Globus pallidus (tissue), 1 donor: ENCODE measurements around the gene TRIL.

Experiments
- DNase-seq: peaks from one replicate; pipeline ENCODE4 v3.0.0-alpha.2; 2015; ENCODE audit warnings: low spot score

TRIL gene

DNA sequence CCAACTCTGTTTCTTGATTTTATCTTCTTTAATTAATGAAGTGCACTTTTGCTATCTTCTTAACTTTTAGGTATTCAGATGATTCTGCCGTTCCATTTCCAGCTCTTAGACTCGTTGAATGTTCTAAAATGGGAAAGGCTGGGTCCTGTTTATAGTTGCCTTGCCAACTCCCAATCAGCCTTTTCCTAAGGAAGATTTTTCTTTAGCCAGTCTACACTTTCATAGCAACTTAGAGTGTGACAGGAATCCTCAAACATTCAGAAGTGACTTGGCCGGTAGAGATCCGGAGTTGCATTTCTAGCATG lies 23.0 kb upstream of the TRIL start:
- peak; percentile 59 for DNase-seq

- DNase-seq = no peak
Observed at GRCh38 chr7:28980451-28981160, 22.5 kb upstream of the TRIL start.

DNA sequence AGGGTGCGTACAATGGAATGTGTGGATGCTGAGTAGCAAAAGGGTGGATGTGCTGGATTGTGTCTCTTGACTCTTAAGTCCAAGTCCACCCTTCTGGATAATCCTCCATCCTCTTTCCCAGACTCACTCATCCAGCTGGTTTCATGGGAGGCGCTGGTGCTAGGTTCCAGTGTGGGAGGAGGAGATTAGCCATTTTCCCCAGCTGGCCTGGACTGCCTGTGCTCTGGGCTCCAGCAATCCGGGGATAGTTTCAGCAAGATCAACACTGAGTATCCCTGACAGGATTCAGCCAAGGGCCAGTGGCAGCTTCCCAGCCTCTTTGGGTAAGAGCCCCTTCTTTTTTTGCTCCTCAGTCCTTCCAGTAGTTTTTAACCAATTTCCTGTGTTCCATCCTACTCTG lies 21.6 kb upstream of the TRIL start:
- DNase-seq = no peak

- no peak for DNase-seq
Observed at GRCh38 chr7:28977881-28978280, 19.8 kb upstream of the TRIL start.

- DNase-seq = no peak
Observed at GRCh38 chr7:28976022-28976421, 17.9 kb upstream of the TRIL start.

DNA sequence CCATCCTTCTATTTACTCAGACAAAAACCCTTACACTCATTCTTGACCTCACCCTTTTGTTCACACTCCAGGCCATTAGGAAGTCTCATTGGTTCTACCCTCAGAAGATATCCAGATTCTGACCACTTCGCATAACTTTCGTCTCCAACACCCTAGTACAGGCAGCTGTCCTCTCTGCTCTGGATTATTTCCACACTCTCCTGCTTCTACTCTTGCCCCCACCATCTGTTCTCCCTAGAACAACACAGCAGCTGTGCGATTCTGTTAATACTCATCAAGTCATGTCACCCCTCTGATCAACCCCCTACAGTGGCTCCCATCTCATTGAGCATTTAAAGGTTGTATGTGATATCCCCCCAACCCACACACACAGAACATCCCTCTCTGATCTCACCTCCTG lies 15.5 kb upstream of the TRIL start:
- no peak for DNase-seq

- DNase-seq = no peak
Observed at GRCh38 chr7:28964056-28964455, 5.9 kb upstream of the TRIL start.

GRCh38 chr7:28961972-28962371 lies 3.8 kb upstream of the TRIL start:
- DNase-seq = no peak

DNA sequence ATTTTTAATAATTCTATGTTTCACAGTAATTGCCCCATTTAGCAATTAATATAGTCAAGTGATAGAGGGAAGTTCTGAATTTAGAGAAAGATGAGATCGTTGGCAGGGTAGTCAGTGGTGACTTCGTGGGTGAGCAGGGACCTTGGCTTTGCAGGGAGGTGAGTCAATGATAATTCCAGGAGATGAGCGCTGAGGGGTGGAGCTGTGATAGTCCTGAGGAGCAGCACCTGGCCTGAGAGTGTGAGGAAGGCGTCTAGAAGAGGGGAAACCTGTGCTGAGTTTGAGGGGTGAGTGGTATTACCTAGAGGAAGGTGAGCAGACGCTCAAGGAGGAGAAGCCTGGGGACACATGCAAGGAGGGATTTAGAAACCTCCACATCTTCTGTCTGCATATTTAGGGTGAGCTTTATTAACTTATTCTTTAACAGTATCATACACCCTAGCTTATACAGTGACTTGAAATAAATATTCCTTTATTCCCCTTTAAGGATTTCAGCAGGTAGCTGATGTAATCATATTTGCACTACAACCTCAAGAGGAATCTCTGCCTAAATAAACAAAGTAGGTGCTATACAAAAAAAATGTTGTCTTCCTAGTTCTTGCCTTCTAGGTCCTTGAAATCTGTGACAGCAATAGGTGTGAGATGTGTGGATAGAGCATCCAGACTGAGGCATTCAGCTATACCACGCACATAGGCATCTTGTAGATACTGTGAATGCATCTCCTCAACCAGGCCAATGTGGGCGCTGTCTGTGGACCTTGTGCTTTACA lies 2.1 kb upstream of the TRIL start:
- no peak for DNase-seq

DNA sequence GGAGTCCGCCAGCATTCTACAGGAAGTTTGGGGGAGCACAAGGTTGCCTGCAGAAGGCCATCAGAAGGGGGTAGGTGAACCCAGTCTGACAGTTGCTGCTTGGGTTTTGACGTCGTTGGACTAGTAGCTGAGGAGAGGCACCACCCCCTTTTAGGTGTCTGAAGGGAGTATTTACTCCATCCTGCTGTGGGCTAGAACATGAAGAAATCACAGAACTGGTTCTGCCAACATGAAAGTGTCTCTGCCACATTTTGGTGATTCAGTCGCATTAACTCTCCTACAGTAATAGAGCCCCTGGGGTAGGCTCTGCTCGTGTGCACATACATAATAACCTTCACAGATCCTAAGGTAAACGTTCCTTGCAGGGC lies 834 bp upstream of the TRIL start:
- no peak for DNase-seq

GRCh38 chr7:28957751-28958234 lies 337 bp downstream of the TRIL start:
- DNase-seq = no peak

DNA sequence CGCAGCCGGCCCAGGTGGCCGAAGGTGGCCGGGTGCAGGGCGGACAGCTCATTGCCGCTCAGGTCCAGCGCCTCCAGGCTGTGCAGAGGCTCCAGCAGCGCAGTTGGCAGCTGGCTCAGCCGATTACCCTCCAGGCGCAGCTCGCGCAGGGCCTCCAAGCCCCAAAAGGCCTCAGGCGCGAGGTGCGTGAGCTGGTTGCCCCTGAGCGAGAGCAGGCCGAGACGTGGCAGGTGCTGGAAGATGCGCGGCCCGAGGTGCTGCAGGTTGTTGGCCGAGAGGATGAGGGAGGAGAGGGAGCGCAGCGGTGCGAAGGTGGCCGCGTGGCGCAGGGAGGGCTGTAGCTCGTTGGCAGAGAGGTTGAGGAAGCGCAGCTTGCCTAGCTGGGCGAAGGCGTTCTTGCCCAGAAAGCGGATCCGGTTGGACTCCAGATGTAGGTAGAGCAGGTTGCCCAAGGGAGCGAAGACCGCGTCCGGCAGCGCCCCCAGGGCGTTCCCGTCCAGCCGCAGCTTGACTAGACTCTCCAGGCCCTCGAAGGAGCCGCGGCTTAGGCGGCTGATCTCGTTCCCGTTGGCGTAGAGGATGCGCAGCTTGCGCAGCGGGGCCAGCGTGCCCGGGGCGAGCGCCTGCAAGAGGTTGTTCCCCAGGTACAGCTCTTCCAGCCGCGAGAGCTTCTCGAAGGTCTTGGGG lies 923 bp downstream of the TRIL start:
- peak; percentile 12 for DNase-seq

- peak; percentile 38 for DNase-seq
Observed at GRCh38 chr7:28956608-28957063, 1.5 kb downstream of the TRIL start.

DNA sequence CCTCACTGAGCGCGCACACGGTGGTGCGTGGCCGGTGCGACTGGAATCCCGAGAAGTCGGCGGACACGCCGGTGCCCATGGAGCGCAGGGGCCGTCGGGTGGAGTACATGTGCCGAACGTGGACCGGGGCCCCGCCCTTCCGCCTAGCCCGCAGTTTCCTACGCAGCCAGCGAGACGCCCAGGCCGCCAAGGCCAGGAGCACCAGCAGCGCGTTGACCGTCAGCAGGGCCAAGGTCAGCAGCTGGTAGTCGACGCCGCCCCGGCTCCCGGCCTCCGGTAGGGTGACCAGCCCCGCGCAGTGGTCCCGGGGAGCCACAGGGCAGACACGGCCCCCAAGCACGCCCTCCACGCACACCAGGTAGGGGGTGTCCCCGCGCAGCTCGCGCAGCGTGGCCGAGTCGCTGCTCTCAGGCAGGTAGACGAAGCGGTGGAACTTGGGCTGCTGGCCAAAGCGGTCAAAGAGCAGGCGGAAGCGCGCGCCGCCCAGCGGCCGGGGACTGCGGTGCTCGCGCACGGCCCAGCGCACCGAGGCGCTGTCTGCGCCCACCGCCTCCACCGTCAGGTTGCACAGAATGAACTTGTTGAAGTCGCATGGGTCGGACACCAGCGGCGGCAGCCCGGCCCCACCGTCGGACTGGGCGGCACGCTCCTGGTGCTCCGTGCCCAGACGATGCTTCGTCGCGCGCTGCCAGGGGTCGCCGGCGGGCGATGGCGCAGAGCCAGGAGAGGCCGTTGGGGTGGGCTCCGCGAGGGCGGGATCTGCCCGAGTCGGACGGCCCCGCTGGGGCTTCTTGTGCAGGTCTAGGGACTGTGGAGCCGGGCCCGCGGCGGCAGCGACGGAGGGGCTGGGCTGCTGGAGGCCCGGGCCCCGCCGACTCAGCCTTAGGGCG lies 2.2 kb downstream of the TRIL start:
- DNase-seq = peak; percentile 28

DNA sequence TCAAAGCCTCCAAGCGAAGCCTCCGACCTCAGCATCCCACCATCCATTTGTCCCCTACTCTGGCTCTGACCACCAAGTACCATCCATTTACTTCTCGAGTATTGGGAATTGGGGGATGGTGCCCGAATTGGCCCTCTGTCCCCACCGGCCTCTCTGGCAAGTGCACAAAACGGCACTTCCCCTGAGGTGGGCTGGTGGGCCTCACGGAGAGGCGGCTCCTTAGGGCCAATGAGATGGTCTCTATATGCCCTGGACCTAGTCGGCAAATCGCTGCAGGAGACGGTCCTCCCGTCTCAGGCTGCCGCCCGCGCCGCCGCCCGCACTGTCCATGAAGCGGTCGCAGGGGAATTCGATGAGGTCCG lies 2.8 kb downstream of the TRIL start:
- DNase-seq = no peak

DNA sequence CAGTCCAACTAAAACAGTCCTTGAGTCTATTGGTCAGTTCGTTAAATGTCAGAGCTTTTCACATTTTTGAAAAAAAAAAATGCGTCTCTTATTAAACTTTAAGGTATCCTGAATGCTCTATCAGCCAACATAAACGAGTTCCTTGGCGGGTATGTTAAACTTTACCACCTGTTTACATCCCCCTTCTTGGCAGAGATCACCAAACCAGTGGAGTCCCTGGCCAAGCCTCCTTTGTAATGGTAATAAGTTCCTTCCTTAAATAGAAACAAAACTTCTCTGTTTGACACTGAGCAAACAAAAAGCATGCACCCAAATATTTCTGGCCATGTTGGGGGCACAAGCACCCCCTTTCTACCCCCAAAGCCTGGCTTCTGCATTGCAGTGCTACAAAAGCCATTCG lies 3.2 kb downstream of the TRIL start:
- peak; percentile 12 for DNase-seq

GRCh38 chr7:28954471-28954870 lies 3.7 kb downstream of the TRIL start:
- no peak for DNase-seq

GRCh38 chr7:28953633-28954032 lies 4.5 kb downstream of the TRIL start:
- DNase-seq = no peak

GRCh38 chr7:28942168-28942567 lies 16.0 kb downstream of the TRIL start:
- DNase-seq = no peak

GRCh38 chr7:28941633-28942032 lies 16.5 kb downstream of the TRIL start:
- DNase-seq = no peak

DNA sequence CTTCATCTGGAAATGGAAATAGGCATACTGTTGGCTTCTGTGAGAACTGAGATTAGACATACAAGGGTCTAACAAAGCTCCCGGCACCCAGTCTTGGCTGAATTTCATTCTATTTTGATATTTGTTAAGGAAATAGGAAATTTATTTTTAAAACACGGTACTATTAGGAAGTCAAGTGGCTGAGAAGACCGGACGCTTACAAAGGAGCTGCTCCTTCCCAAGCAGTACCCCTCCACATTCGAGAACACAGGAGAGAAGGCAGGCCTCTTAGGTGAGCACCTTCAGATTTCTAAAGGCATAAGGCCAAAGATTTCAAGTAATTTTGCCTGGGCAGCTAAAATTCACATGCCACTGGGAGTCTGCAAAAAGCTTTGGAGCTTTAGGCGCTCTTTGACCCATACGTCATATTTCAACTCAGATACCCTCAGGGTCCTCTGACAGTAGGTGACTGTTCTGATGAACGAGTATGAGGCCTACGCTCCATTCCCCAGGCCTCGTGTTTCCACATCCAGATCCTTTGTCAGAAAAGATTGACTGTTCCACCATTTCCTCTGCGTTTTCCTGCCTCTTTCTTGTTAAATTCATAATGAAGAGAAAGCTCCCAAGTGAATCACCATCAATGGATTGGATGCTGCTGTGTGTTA lies 17.3 kb downstream of the TRIL start:
- no peak for DNase-seq
